OCI-LY7 (cell line): ENCODE results near the gene RGCC. TPM values are rescaled to one million over a fixed set of nuclear protein-coding genes. Genes with fewer than 3 reads are reported as not detected.
A peak's percentile ranks its signal among the peaks of the same experiment; 100 is the strongest.

Experiments
- BruUV-seq: library from RNA; stranded (reverse); fragments of 400-500 nt; replicated peaks from 2 replicates; lab custom pipeline; 2021; lab: Mats Ljungman, UMichigan
- CTCF ChIA-PET: fragments of 300-600 bp; sonication (Branson Sonifier 250); formaldehyde crosslinking; loops from one replicate; lab custom pipeline; 2022; ENCODE audit warnings: antibody characterized with exemption; ENCODE audit not compliant: unreplicated experiment; lab: Charles Lee
- POLR2A ChIA-PET: fragments of 300-600 bp; sonication (Branson Sonifier 250); formaldehyde crosslinking; loops from one replicate; lab custom pipeline; 2022; ENCODE audit warnings: antibody characterized with exemption; lab: Charles Lee
- DNase-seq: peaks from one replicate; pipeline ENCODE4 v3.0.0-alpha.2; 2015; ENCODE audit warnings: low spot score
- H2AFZ ChIP-seq: fragments of 200-600 bp; sonication (generic), shearing (Covaris generic); 2 replicates; pipeline ENCODE4 v1.6.1; 2014; ENCODE audit warnings: mild to moderate bottlenecking, antibody characterized with exemption, low read length, moderate library complexity
- H3K27ac ChIP-seq: fragments of 200-600 bp; sonication (generic); 2 replicates; pipeline ENCODE4 v1.5.1; 2014; ENCODE audit warnings: mixed run types, low read depth, mild to moderate bottlenecking, moderate library complexity, low read length, inconsistent platforms; ENCODE audit not compliant: poor library complexity, severe bottlenecking
- H3K36me3 ChIP-seq: fragments of 200-600 bp; sonication (generic); 2 replicates; pipeline ENCODE4 v1.6.1; 2014; ENCODE audit warnings: mild to moderate bottlenecking, antibody characterized with exemption, low read length, moderate library complexity, mixed read lengths; ENCODE audit not compliant: insufficient read depth
- H3K4me1 ChIP-seq: fragments of 200-600 bp; sonication (generic); 2 replicates; pipeline ENCODE4 v1.5.1; 2014; ENCODE audit warnings: mild to moderate bottlenecking, low read length; ENCODE audit not compliant: insufficient read depth, poor library complexity, severe bottlenecking
- H3K4me2 ChIP-seq: fragments of 200-600 bp; sonication (generic); 2 replicates; pipeline ENCODE4 v1.6.1; 2014; ENCODE audit warnings: mild to moderate bottlenecking, low read length
- H3K4me3 ChIP-seq: fragments of 200-600 bp; sonication (generic); 2 replicates; pipeline ENCODE4 v1.5.1; 2014; ENCODE audit warnings: mild to moderate bottlenecking, low read depth, low read length; ENCODE audit not compliant: poor library complexity, severe bottlenecking
- H3K79me2 ChIP-seq: fragments of 200-600 bp; sonication (generic); 2 replicates; pipeline ENCODE4 v1.6.1; 2016; ENCODE audit warnings: low read depth, mild to moderate bottlenecking, low read length, moderate library complexity, mixed read lengths; ENCODE audit not compliant: insufficient read depth
- H3K9me2 ChIP-seq: fragments of 200-600 bp; sonication (generic); 2 replicates; pipeline ENCODE4 v1.6.1; 2016; ENCODE audit warnings: mild to moderate bottlenecking, low read length, mixed read lengths; ENCODE audit not compliant: insufficient read depth
- H3K9me3 ChIP-seq: fragments of 200-600 bp; sonication (generic); 2 replicates; pipeline ENCODE4 v1.6.1; 2014; ENCODE audit warnings: mild to moderate bottlenecking, mixed run types, low read length, mixed read lengths
- H4K20me1 ChIP-seq: fragments of 200-600 bp; sonication (generic); 2 replicates; pipeline ENCODE4 v1.6.1; 2014; ENCODE audit warnings: mild to moderate bottlenecking, antibody characterized with exemption, low read length, moderate library complexity, mixed read lengths; ENCODE audit not compliant: insufficient read depth
- CTCF ChIP-seq: fragments of 200-600 bp; sonication (generic); conservative IDR thresholded peaks from 2 replicates; pipeline ENCODE4 v1.5.1; 2014; ENCODE audit warnings: mild to moderate bottlenecking, antibody characterized with exemption, low read length, moderate library complexity, mixed read lengths
- EZH2phosphoT487 ChIP-seq: fragments of 200-600 bp; sonication (generic); IDR thresholded peaks from 2 replicates; pipeline ENCODE4 v1.6.1; 2018; ENCODE audit warnings: low read depth, borderline replicate concordance, mild to moderate bottlenecking, mixed run types, antibody characterized with exemption, low read length, moderate library complexity, mixed read lengths
- intact Hi-C: fragments of 100-400 bp; cut with micrococcal nuclease; formaldehyde crosslinking; loops from one replicate; pipeline ENCODE4 v1.10.0; 2022; ENCODE audit not compliant: unreplicated experiment
- total RNA-seq, 2 experiments: library from RNA; depleted of rRNA in 1 of 2; stranded (reverse); fragments of >200 nt in 1 of 2; shearing (Covaris generic) in 1 of 2; gene quantifications; 2 replicates each; pipeline ENCODE4 v1.2.3, GENCODE V29; 2014 to 2022

RGCC gene
- total RNA-seq, 2 experiments from 2014 or later = 101 to 274 TPM

GRCh38 chr13:41512441-41512840, 55.1 kb downstream of the RGCC start:
- POLR2A ChIA-PET = interaction anchor here (1.2 to 2.4 kb wide), 6 partner anchors 9 to 83 kb away, joined by 3 to 16 read pairs (median 4); no protein-coding TSS in a partner anchor
- Histone ChIP-seq H3K4me1 (peaks cover 34% of the 10 kb centered on the region), H3K9me2 (no peaks in the 10 kb centered on the region), H3K4me3 (no peak overlapping the region), H4K20me1 (no peaks in the 10 kb centered on the region), H3K9me3 (no peaks in the 10 kb centered on the region), H3K27ac (peak overlapping the region; percentile 59), H3K36me3 (no peaks in the 10 kb centered on the region), H2AFZ (peak overlapping the region; percentile 60; the same call in 1 of the 2 replicates), H3K79me2 (no peaks in the 10 kb centered on the region), H3K4me2 (peak overlapping the region; percentile 51)
- DNase-seq = peak; percentile 84
- TF ChIP-seq EZH2phosphoT487 (no peak), CTCF (peak; percentile 58)
- CTCF ChIA-PET = no interaction called here
- intact Hi-C loops = no loop called here
- no TSS peak for BruUV-seq

GRCh38 chr13:41513600-41513999, 56.2 kb downstream of the RGCC start:
- Histone ChIP-seq H3K4me3 (no peak overlapping the region), H2AFZ (peak overlapping the region; percentile 60; the same call in 1 of the 2 replicates), H4K20me1 (no peaks in the 10 kb centered on the region), H3K9me2 (no peaks in the 10 kb centered on the region), H3K79me2 (no peaks in the 10 kb centered on the region), H3K9me3 (no peaks in the 10 kb centered on the region), H3K36me3 (no peaks in the 10 kb centered on the region), H3K27ac (peak overlapping the region; percentile 59), H3K4me2 (no peak overlapping the region), H3K4me1 (peaks cover 34% of the 10 kb centered on the region)
- ChIA-PET CTCF (no interaction called here), POLR2A (interaction anchor here (1.0 to 1.3 kb wide), 2 partner anchors 9 kb away, joined by 4 to 5 read pairs; no protein-coding TSS in a partner anchor)
- TF ChIP-seq CTCF = no peak
- TF ChIP-seq EZH2phosphoT487 = no peak
- no peak for DNase-seq
- intact Hi-C loops = no loop called here
- BruUV-seq = no TSS peak

- H3K4me2 ChIP-seq = no peak overlapping the region
- ChIA-PET CTCF (no interaction called here), POLR2A (interaction anchor here (1.0 kb wide), 1 partner anchor 46 kb away, joined by 3 read pairs; no protein-coding TSS in a partner anchor)
- DNase-seq = no peak
- no peaks in the 10 kb centered on the region for H3K9me2 ChIP-seq
- no peaks in the 10 kb centered on the region for H4K20me1 ChIP-seq
- no peak for TF ChIP-seq EZH2phosphoT487
- no peak for TF ChIP-seq CTCF
- H3K9me3 ChIP-seq = no peaks in the 10 kb centered on the region
- no peaks in the 10 kb centered on the region for H3K79me2 ChIP-seq
- intact Hi-C loops = no loop called here
- no peak overlapping the region for H3K4me3 ChIP-seq
- H3K27ac ChIP-seq = no peak overlapping the region
- no peak overlapping the region for H2AFZ ChIP-seq
- BruUV-seq = no TSS peak
- H3K4me1 ChIP-seq = peaks cover 40% of the 10 kb centered on the region
- H3K36me3 ChIP-seq = no peaks in the 10 kb centered on the region
These were observed 57.6 kb downstream of the RGCC start for GRCh38 chr13:41514853-41515395.
